ENCODE data around the gene CCN5. TPM values are rescaled to one million over a fixed set of nuclear protein-coding genes. Genes with fewer than 3 reads are reported as not detected.

The CCN5 gene
- total and polyA plus RNA-seq, 2 of the 8 experiments (the other 6 are each of a cell fraction or from before 2014, with no cell fraction given), result not detected

- TF ChIP-seq ATF2 (IDR thresholded peaks at IDR 0.05; ENCODE audit: low read length), result no peak
- no peak for TF ChIP-seq CBX8 (IDR thresholded peaks at IDR 0.05; ENCODE audit: borderline replicate concordance, low read depth, low read length)
- no peak for TF ChIP-seq EZH2 (IDR thresholded peaks at IDR 0.05; ENCODE audit: low read depth, low read length, severe bottlenecking)
- TF ChIP-seq KDM4A (IDR thresholded peaks at IDR 0.05; ENCODE audit: low read depth, low read length, severe bottlenecking), result no peak
- peak; percentile 52 for TF ChIP-seq MAX (IDR thresholded peaks at IDR 0.05)
- TF ChIP-seq RNF2 (IDR thresholded peaks at IDR 0.05; ENCODE audit: borderline replicate concordance, low read depth, low read length, missing control alignments, poor library complexity, severe bottlenecking), result no peak
- no peak for TF ChIP-seq ATF3 (IDR thresholded peaks at IDR 0.05; ENCODE audit: insufficient read depth, low read depth, low read length)
- no peak for TF ChIP-seq POLR2A (IDR thresholded peaks at IDR 0.05; ENCODE audit: control extremely low read depth in 1 of 2, low read depth in 2 of 2, low read length in 2 of 2)
- no peak for TF ChIP-seq JUN (IDR thresholded peaks at IDR 0.05; ENCODE audit: low read depth, low read length)
- TF ChIP-seq E2F6 (IDR thresholded peaks at IDR 0.05), result no peak
- no peak for TF ChIP-seq KDM5A (IDR thresholded peaks at IDR 0.05; ENCODE audit: low read length)
- 0 out of 2 replicates have a peak, but pooled peaks have one; percentile 19 for TF ChIP-seq POLR2AphosphoS5 (IDR thresholded peaks at IDR 0.05; ENCODE audit: low read depth, low read length)
- no peak for TF ChIP-seq NANOG (IDR thresholded peaks at IDR 0.05; ENCODE audit: insufficient read depth, low read depth, low read length, poor library complexity, severe bottlenecking)
Measured at GRCh38 chr20:44747166-44748004, 32.2 kb downstream of the CCN5 start (continued).

Measured in H1 (cell line).